GM10248 (cell line): ENCODE measurements around the gene DHRS7.

Source experiments
- CTCF ChIA-PET: fragments of 300-600 bp; sonication (Branson Sonifier 250); formaldehyde crosslinking; extraction: SDS; loops from one replicate; lab custom pipeline; 2021; ENCODE audit warnings: antibody characterized with exemption; lab: Yijun Ruan, JAX
- POLR2A ChIA-PET: fragments of 350-650 bp; sonication (Branson Sonifier 250); formaldehyde crosslinking; extraction: SDS; loops from one replicate; lab custom pipeline; 2020; ENCODE audit warnings: antibody characterized with exemption; lab: Yijun Ruan, JAX
- DNase-seq: peaks from one replicate; pipeline ENCODE4 v3.0.0; 2012; ENCODE audit errors: extremely low spot score
- TF ChIP-seq, protein P1 (sequence below): IDR thresholded peaks from 2 replicates; pipeline ENCODE4 v1.5.1; 2012; ENCODE audit warnings: mild to moderate bottlenecking, low read depth; ENCODE audit errors: extremely low read depth, missing control alignments, control extremely low read depth

The DHRS7 gene

DNA sequence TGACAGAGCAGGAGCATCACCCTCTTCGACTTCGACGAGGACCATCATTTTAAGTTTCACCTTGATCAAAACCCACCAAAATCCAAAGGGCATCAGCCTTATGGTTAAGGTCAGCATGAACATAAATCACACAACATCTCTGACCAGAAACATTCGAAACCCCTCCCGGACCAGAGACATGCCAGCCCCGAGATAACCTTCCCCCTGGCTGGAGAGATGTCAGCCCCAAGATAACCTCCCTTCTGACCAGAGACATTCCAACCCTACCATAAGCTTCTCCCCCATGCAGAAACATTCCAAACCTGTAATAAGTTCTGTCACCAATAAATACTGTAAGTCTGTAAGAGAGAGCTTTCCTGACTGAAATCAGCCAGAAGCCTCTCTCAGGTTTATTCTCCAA, 67.2 kb downstream of the DHRS7 start:
- no peak for DNase-seq
- ChIA-PET CTCF (no interaction called here), POLR2A (no interaction called here)
- TF ChIP-seq, protein P1, sequence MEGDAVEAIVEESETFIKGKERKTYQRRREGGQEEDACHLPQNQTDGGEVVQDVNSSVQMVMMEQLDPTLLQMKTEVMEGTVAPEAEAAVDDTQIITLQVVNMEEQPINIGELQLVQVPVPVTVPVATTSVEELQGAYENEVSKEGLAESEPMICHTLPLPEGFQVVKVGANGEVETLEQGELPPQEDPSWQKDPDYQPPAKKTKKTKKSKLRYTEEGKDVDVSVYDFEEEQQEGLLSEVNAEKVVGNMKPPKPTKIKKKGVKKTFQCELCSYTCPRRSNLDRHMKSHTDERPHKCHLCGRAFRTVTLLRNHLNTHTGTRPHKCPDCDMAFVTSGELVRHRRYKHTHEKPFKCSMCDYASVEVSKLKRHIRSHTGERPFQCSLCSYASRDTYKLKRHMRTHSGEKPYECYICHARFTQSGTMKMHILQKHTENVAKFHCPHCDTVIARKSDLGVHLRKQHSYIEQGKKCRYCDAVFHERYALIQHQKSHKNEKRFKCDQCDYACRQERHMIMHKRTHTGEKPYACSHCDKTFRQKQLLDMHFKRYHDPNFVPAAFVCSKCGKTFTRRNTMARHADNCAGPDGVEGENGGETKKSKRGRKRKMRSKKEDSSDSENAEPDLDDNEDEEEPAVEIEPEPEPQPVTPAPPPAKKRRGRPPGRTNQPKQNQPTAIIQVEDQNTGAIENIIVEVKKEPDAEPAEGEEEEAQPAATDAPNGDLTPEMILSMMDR: no peak

DNA sequence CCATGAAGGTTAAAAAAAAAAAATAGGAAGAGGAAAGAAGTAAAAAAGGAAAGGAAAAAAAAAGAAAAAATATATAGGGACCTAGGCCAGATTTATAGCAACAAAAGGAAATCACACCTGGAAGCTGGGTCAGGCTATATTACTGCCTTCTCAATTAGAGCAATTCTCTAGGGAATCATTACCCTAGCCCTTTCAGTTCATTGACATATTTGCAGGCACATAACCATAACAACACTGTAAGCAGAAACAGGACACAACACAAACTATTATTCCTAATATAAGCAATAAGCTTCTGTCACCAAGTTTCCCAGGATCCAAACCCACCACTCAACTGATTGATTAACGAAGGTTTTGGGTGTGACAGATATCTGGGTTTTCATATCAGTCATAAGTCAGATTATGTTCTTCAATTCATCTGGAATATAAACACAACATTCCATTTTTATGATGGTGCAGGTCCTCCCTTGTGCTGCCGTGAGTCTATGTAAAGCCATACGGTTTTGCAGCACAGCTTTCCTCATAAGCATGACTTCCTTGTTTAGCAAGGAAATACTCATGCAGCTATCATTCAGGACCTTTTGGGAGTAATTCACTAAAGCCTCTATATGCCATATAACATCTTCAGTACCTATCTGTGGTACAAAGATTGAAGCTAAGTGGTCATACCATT, 69.3 kb downstream of the DHRS7 start:
- POLR2A ChIA-PET: no interaction called here
- no peak for DNase-seq
- CTCF ChIA-PET: interaction anchor here (0.8 to 2.2 kb wide), 6 partner anchors 13 to 236 kb away, joined by 3 to 12 read pairs (median 3); partner anchors contain the start of gene DHRS7
- TF ChIP-seq, protein P1: no peak

DNA sequence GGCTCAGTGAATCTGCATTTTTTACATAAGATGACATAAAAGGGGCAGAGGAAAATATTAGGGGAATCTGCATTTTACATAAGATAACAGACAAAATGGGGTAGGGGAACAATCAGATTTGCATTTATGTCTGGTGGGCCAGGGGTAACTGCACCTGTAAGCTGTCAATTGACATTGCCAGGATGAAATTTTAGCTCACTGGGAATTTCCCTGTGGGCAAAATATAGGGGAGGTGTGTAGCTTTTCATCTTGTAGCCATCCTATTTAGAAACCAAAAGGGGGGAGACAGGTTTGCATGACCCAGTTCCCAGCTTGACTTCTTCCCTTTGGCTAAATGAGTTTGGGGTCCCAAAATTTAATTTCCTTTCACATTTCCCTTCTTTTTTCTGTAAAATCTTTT, 70.0 kb downstream of the DHRS7 start:
- no peak for DNase-seq
- POLR2A ChIA-PET: no interaction called here
- TF ChIP-seq, protein P1: no peak
- CTCF ChIA-PET: interaction anchor here (0.8 to 2.2 kb wide), 5 partner anchors 14 to 237 kb away, joined by 3 to 12 read pairs (median 3); partner anchors contain the start of gene DHRS7

DNA sequence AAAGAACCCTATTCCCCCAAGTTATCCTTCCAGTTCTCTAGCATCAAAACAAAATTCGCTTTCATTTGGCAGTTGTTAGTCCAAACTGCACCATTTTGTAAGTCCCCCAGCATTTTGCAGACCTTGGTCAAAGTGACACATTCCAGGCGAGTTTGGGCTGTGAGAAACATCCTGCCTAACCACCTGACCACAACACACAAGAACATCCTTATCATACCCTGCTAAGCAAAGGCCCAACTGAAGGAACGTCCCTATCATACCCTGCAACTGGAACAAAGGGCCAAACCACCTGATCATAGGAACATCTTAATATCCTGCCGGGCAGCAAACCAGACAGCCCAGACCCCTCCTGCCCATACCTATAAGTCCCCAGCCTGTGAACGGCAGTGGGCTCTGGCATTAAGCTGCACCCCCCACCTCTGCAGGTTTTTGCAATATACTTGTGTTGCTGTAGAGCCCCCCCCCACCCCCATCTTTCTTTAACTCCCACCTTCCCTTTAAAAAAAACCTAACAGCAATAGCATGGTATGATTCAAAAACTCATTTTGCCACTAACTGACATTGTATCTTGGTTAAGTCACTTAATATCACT, 70.8 kb downstream of the DHRS7 start:
- POLR2A ChIA-PET: no interaction called here
- TF ChIP-seq, protein P1: no peak
- CTCF ChIA-PET: interaction anchor here (0.9 to 1.3 kb wide), 2 partner anchors 16 to 129 kb away, joined by 3 to 4 read pairs; no protein-coding TSS in a partner anchor
- no peak for DNase-seq
